Fibroblast of lung (primary cell): ENCODE results near the gene GLT6D1.

Experiments
- EZH2 ChIP-seq: IDR thresholded peaks from 2 replicates; pipeline ENCODE4 v1.5.1; 2012; ENCODE audit warnings: low read length, control low read depth, mild to moderate bottlenecking; ENCODE audit errors: missing control alignments
- TF ChIP-seq, protein P1 (sequence below), 2 donors: IDR thresholded peaks in 1 of 2; conservative IDR thresholded peaks in 1 of 2; 1 replicate in 1 of 2; 2 replicates in 1 of 2; pipeline ENCODE4 v1.5.1; 2011 to 2012; ENCODE audit warnings: low read length in 2 of 2, control low read depth in 1 of 2, inconsistent platforms in 1 of 2, low read depth in 1 of 2, mild to moderate bottlenecking in 1 of 2

DNA sequence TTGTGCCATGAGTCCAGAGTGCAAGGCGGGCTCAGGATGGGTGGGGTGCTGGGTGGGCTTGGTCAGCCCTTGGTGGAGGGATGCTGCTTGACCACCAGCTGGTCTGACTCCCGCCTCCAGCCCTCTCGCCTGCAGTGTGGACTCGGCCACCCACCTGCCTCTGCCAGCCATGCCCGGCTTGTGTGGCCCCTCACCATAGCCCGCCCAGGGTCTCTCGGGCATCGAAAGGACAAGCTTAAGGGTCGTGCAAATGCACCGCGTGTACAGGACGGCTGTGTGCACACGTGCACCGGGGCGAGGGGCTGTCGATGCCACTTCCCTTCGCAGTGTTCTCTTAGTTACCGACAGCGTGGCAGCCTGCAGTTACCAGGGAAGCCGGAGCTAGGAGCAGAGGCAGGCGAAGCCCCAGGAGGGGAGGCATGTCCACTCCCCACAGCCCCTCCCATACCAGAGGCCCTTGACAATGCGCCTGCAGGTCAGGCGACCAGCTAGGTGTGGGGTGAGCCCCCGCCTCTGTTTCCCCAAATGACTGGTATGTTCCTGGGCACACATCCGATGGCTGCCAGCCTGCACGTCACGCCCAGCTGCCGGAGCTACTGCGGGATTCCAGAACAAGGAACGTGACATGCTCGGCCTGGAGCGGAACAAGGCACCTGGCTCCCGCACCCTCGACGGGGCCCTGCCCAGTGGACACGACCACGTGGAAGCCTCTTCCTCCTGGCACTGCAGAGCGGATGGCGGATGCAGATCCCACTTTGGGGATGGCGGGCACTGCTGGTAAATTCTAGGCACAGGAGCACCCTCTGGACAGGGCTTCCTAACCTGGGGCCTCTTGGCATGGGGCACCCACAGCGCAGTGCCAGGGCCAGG is 31.6 kb upstream of the GLT6D1 start:
- TF ChIP-seq, protein P1, sequence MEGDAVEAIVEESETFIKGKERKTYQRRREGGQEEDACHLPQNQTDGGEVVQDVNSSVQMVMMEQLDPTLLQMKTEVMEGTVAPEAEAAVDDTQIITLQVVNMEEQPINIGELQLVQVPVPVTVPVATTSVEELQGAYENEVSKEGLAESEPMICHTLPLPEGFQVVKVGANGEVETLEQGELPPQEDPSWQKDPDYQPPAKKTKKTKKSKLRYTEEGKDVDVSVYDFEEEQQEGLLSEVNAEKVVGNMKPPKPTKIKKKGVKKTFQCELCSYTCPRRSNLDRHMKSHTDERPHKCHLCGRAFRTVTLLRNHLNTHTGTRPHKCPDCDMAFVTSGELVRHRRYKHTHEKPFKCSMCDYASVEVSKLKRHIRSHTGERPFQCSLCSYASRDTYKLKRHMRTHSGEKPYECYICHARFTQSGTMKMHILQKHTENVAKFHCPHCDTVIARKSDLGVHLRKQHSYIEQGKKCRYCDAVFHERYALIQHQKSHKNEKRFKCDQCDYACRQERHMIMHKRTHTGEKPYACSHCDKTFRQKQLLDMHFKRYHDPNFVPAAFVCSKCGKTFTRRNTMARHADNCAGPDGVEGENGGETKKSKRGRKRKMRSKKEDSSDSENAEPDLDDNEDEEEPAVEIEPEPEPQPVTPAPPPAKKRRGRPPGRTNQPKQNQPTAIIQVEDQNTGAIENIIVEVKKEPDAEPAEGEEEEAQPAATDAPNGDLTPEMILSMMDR (conservative IDR thresholded peaks at IDR 0.05 in 1 of 2, IDR thresholded peaks at IDR 0.05 in 1 of 2; ENCODE audit: low read depth in 1 of 2, low read length in 2 of 2): no peak
- TF ChIP-seq EZH2: no peak
